HG02973 (cell line): ENCODE results near the gene MTAP.

ENCODE experiments used
- ATAC-seq: cut with Tn5 transposase; IDR thresholded peaks from one replicate; pipeline ENCODE4 v1.9.1; 2021; ENCODE audit warnings: moderate library complexity; ENCODE audit not compliant: unreplicated experiment

The MTAP gene

GRCh38 chr9:21841133-21841532 is 38.7 kb downstream of the MTAP start:
- no peak for ATAC-seq

DNA sequence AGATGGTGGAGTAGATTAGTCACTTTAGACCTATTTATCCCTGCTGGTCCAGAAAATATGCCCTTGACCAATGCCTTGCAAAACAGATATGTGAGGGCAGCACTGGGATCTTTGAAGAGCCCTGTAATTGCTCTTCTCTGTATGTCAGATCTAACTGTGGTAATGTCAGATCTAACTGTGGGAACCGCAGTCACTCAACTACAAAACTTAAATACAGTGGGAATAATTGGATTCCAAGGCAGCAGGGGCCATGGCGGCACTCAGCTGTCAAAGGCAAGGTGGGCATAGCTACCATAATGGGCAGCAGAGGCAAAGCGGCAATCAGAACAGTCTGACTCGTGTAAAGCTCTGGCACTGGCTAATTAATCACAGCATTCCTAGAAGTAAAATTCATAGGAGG is 46.2 kb downstream of the MTAP start:
- no peak for ATAC-seq

- ATAC-seq: peak; percentile 99
Observed at GRCh38 chr9:21852754-21853153, 50.3 kb downstream of the MTAP start.

GRCh38 chr9:21853414-21853813 is 51.0 kb downstream of the MTAP start:
- ATAC-seq: no peak

DNA sequence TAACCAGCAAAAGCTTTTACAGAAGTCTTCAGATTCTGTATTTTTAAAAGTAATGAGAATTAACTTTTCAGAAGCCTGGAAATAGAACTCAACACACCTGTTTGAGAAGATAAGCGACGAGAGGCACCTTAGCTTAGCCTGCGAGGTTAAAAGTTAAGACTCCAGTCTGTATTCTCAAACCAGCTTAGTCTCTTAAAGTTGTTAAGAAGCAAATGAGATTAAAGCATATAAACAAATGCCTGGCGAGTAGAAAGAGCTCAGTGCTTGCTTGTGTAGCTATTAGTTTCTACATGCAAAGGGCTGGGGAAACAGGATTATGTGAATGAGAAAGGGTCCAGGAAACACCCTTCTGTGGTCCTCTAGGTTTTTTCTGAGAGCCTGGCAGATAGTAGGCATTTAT is 51.7 kb downstream of the MTAP start:
- no peak for ATAC-seq

- ATAC-seq: no peak
Observed at GRCh38 chr9:21854594-21854993, 52.2 kb downstream of the MTAP start.

GRCh38 chr9:21856301-21857094 is 54.1 kb downstream of the MTAP start:
- no peak for ATAC-seq

- no peak for ATAC-seq
Observed at GRCh38 chr9:21862871-21863270, 60.4 kb downstream of the MTAP start.

GRCh38 chr9:21864505-21864904 is 62.1 kb downstream of the MTAP start:
- ATAC-seq: no peak

- no peak for ATAC-seq
Observed at GRCh38 chr9:21866302-21866701, 63.9 kb downstream of the MTAP start.

DNA sequence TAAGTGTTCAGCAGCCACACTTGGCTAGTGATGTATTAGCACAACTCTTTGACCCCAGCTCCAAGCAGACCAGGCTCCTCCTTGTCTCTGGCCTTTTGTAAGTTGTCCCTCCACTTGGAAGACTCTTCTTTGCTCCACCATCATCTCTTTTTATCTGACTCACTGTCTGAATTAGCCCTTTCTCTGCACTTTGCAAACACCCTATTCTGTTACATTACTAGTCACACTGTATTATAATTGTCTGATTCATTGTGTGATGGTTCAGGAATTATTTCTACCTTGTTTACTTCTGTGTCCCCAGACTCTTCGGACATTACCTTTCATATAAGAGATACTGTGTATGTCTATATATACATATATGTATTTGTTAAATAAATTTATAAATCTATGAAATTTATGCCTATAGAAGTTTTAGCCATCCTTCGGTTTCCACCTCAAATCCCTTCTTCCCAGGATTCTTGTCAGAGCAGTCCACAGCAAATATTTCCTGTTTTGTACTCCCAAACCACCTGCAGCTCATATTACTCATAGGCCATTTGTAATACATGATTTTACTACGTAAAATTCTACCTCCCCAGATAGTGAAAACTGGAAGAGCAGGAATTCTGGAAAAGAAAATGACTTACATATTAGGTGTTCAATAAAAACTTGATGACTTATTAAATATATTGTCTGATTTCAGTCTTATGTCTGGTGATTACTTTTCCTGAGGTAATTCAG is 69.0 kb downstream of the MTAP start:
- no peak for ATAC-seq

DNA sequence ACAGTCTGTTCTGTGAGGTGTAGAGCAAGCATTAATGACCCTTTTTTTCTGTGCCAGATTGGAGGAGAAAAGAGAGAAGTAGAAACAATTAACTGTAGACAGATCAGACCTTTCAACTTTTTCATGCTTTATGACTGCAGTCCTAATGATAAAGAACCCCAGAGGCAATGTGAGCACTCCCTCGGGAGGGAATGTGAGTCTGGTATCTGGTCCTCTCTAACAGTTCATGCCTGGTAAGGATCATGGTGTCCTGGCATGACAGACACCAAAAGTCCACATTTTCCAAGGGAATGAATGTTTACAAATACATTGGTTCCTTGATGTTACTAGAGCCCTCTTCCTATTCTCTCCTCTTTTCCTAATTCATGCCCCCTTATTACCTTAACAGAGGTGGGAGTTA is 70.3 kb downstream of the MTAP start:
- ATAC-seq: no peak

DNA sequence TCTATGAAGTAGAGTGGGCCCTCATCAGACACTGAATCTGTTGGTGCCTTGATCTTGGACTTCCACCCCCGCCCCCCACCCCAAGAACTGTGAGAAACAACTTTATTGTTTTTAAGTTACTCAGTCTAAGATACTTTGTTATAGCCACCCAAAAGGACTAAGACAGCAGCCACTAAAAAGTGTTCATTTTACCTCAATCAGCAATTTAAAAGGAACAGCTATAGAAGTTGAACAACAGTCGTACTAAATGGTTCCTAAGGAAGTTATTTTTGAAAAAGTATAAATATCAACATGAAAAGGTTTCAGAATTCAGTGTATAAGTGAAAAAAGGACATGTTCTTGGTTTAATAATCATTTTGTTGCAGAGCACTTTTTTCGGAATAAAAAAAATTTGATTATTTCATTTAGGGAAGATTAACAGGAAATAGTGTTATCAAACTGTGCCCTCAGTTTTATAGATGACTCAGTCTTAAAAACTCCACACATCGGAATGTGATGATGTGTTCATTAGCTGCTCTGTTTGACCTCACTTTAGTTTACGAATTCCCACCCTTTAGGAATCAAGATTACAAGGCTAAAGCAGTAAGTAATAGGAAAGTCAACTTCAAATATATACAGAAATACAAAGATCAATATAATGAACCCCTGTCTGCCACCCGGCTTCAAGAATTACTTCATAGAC is 71.2 kb downstream of the MTAP start:
- ATAC-seq: no peak

DNA sequence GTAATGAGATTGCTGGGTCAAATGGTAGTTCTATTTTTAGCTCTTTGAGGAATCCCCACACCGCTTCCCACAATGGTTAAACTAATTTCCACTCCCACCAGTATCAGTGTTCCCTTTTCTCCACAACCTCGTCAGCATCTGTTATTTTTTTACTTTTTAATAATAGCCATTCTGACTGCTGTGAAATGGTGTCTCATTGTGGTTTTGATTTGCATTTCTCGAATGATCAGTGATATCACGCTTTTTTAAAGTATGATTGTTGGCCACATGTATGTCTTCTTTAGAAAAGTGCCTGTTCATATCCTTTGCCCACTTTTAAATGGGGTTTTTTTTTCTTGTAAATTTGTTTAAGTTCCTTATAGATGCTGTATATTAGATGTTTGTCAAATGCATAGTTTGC is 73.5 kb downstream of the MTAP start:
- ATAC-seq: no peak

- no peak for ATAC-seq
Observed at GRCh38 chr9:21883642-21884041, 81.2 kb downstream of the MTAP start.

DNA sequence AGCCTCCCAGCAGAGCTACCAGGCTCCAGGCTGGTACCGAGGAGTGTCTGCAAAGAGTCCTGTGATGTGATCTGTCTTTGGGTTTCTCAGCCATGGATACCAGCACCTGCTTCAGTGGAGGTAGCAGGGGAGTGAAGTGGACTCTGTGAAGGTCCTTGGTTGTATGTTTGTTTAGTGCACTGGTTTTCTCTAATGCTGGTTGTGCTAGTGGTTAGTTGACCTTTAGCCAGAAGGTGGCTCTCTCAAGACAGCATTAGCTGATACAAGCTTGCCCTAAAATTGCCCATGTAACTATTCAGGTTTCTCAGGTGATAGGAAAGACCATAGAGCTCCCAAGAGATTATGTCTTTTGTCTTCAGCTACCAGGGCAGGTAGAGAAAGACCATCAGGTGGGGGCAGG is 87.2 kb downstream of the MTAP start:
- ATAC-seq: no peak

DNA sequence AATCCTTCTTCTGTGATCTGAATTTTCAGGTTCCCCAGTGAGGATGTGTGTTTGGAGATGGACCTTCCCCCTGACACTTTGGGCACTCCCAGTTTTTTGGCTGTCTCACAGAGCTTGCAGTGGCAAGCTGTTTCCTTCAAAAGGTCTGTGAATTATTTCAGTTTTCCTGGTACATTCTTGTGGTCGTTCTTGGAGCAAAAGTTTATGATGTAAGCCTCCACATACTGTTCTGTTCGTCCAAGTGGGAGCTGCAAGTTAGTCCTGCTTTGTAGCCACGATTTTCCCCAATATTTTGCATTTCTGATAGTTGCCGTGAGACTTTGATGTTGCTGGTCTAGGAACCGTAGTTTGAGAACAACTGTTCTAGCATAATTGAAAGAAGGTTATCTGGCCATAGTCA is 88.3 kb downstream of the MTAP start:
- ATAC-seq: no peak

DNA sequence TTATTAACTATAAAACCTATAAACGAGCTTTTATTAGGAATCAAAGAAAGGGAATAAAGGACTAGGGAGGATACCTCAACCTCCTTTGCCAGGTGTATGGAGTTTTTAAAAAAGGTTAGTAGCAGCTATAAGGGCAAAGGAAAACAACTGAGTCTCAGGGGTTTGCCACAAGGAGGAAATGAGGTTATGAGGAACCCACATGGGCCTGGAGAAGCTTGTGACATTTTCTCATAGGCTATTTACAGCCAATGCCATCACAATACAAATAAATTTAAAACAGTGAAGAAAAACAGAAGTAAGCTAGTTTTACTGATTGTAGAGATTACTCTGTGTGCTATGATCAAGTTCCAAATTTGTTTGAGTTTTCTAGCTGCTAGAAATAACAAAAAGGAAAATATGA is 99.1 kb downstream of the MTAP start:
- no peak for ATAC-seq

- ATAC-seq: peak; percentile 78
Observed at GRCh38 chr9:21902136-21902535, 99.7 kb downstream of the MTAP start.

DNA sequence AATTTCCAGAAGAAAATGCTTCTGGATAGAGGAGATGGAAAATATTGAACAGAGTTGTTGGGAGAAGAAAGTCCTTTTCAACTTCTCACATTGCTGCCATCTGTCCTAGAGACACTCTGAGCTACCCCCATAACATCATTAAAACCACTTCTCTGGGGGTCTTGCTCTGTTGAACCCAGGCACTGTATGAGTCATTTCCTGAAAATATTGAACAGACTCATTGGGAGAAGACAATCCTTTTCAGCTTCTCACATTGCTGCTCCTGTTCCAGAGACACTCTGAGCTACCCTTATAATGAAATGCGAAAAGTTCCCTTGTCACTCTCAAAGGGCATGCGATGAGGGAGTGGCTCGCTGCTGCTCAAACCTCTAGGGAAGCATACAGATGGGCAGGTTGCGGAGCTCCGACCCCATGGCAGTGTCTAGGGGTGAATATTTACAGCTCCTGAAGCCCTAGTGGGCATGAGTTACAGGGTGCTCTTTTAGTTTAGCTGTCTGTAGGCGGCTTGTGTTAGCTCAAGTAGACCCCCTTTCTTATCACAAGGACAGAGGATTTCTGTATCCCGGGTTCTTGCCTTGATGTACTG is 101.0 kb downstream of the MTAP start:
- no peak for ATAC-seq

DNA sequence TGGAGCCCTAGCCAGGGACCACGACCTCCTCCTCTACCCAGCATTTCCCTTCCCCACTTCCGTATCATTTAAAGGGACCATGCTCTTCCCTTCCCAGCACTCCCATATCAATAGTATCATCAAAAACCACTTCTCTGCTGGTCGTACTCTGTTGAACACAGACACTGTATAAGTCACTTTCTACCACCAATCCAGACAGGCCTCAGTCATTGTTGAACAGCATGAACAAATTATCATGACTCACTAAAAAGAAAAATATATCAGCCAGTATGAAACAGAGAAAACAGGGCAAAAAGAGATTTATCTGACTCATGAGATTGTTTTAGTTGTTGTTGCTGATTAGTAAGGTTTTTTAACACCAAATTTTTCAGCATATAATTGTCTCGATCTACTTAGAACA is 101.9 kb downstream of the MTAP start:
- ATAC-seq: no peak

- ATAC-seq: no peak
Observed at GRCh38 chr9:21904776-21905175, 102.3 kb downstream of the MTAP start.
